ENCODE measurements around the gene DENND10.
"Not testable (repeated sequence)": the region's sequence is repeated elsewhere in the genome, so short reads cannot be mapped to it uniquely, and the experiment has no call there.

DENND10 gene

GRCh38 chr10:119095640-119096039 is 8.3 kb upstream of the DENND10 start:
- Histone ChIP-seq H3K79me2 (ENCODE audit: insufficient read depth, low read depth) (no peaks in the 10 kb centered on the region), H2AFZ (ENCODE audit: low read depth) (no peak overlapping the region), H3K9ac (no peak overlapping the region), H4K20me1 (ENCODE audit: insufficient read depth) (no peaks in the 10 kb centered on the region), H3K4me2 (0 out of 2 replicates have a peak overlapping the region, but pooled peaks have one; percentile 9), H3K27me3 (ENCODE audit: insufficient read depth, low read depth) (no peaks in the 10 kb centered on the region), H3K27ac (no peak overlapping the region), H3K4me3 (IDR thresholded peaks at IDR 0.05; ENCODE audit: insufficient read depth, low read depth, low read length) (no peak overlapping the region), H3K4me1 (ENCODE audit: low read depth, poor library complexity, severe bottlenecking) (peaks cover 31% of the 10 kb centered on the region), H3K36me3 (ENCODE audit: insufficient read depth) (no peaks in the 10 kb centered on the region)
- TF ChIP-seq CTCF (conservative IDR thresholded peaks at IDR 0.05; ENCODE audit: low read depth, low read length), result no peak

GRCh38 chr10:119096641-119097415 is 7.1 kb upstream of the DENND10 start:
- not testable (repeated sequence) for H3K79me2 ChIP-seq (ENCODE audit: insufficient read depth, low read depth); H3K9ac ChIP-seq; H4K20me1 ChIP-seq (ENCODE audit: insufficient read depth); H3K27ac ChIP-seq; H3K4me3 ChIP-seq (IDR thresholded peaks at IDR 0.05; ENCODE audit: insufficient read depth, low read depth, low read length); H2AFZ ChIP-seq (ENCODE audit: low read depth); H3K36me3 ChIP-seq (ENCODE audit: insufficient read depth); H3K4me2 ChIP-seq; H3K27me3 ChIP-seq (ENCODE audit: insufficient read depth, low read depth)
- peaks cover 19% of the 10 kb centered on the region for H3K4me1 ChIP-seq (ENCODE audit: low read depth, poor library complexity, severe bottlenecking)

DNA sequence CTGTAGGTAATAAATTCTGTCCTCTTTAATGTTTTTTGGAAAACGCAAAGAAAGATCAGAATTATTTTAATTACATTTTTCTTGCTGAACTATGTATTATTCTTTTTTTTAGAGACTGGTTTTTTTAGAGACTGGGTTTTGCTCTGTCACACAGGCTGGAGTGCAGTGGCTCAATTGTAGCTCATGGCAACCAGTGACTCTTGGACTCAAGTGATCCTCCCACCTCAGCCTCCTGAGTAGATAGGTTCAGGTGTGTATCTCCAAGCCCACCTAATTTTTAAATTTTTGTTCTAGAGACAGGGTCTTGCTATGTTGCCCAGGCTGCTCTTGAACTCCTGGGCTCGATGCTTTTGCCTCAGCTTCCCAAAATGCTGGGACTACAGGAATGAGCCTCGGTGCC is 5.3 kb upstream of the DENND10 start:
- Histone ChIP-seq H3K27ac (no peak overlapping the region), H3K79me2 (ENCODE audit: insufficient read depth, low read depth) (no peaks in the 10 kb centered on the region), H4K20me1 (ENCODE audit: insufficient read depth) (no peaks in the 10 kb centered on the region), H3K36me3 (ENCODE audit: insufficient read depth) (no peaks in the 10 kb centered on the region), H3K4me1 (ENCODE audit: low read depth, poor library complexity, severe bottlenecking) (peaks cover 10% of the 10 kb centered on the region), H3K9ac (no peak overlapping the region), H2AFZ (ENCODE audit: low read depth) (no peak overlapping the region), H3K4me3 (IDR thresholded peaks at IDR 0.05; ENCODE audit: insufficient read depth, low read depth, low read length) (no peak overlapping the region), H3K4me2 (no peak overlapping the region), H3K27me3 (ENCODE audit: insufficient read depth, low read depth) (no peaks in the 10 kb centered on the region)
- no peak for TF ChIP-seq CTCF (conservative IDR thresholded peaks at IDR 0.05; ENCODE audit: low read depth, low read length)

- no peaks in the 10 kb centered on the region for H3K27me3 ChIP-seq (ENCODE audit: insufficient read depth, low read depth)
- no peak for TF ChIP-seq CTCF (conservative IDR thresholded peaks at IDR 0.05; ENCODE audit: low read depth, low read length)
- H3K4me1 ChIP-seq (ENCODE audit: low read depth, poor library complexity, severe bottlenecking), result peaks cover 17% of the 10 kb centered on the region
- H4K20me1 ChIP-seq (ENCODE audit: insufficient read depth), result no peaks in the 10 kb centered on the region
- H3K4me2 ChIP-seq, result no peak overlapping the region
- H3K9ac ChIP-seq, result no peak overlapping the region
- no peaks in the 10 kb centered on the region for H3K36me3 ChIP-seq (ENCODE audit: insufficient read depth)
- no peak overlapping the region for H3K4me3 ChIP-seq (IDR thresholded peaks at IDR 0.05; ENCODE audit: insufficient read depth, low read depth, low read length)
- H3K27ac ChIP-seq, result no peak overlapping the region
- H2AFZ ChIP-seq (ENCODE audit: low read depth), result no peak overlapping the region
- H3K79me2 ChIP-seq (ENCODE audit: insufficient read depth, low read depth), result peaks cover 11% of the 10 kb centered on the region
Measured at GRCh38 chr10:119100434-119101238, 3.3 kb upstream of the DENND10 start.
